HCT116 (cell line): ENCODE measurements around the gene TBC1D14. TPM values are rescaled to one million over a fixed set of nuclear protein-coding genes. Genes with fewer than 3 reads are reported as not detected.

Source experiments
- ATAC-seq: fragments of 200-7000 bp; cut with Tn5 transposase; 2 replicates; pipeline ENCODE4 v1.9.1; 2020; ENCODE audit warnings: mild to moderate bottlenecking, moderate library complexity
- BruUV-seq: library from RNA; stranded (reverse); fragments of 400-500 nt; replicated peaks from 2 replicates; lab custom pipeline; 2021; lab: Mats Ljungman, UMichigan
- CTCF ChIA-PET: fragments of 300-600 bp; sonication (Branson Sonifier 250); formaldehyde crosslinking; loops from one replicate; lab custom pipeline; 2021; ENCODE audit warnings: antibody characterized with exemption; lab: Charles Lee
- POLR2A ChIA-PET: fragments of 300-600, 350-600 bp; sonication (Branson Sonifier 250); formaldehyde crosslinking; loops from one replicate; lab custom pipeline; 2021; ENCODE audit warnings: antibody characterized with exemption; lab: Charles Lee
- RAD21 ChIA-PET, 2 experiments: fragments of 300-600 bp; sonication (Branson Sonifier 250); formaldehyde crosslinking; loops; one replicate each; lab custom pipeline; 2023; ENCODE audit warnings: low total read pairs in 2 of 2; ENCODE audit not compliant: uncharacterized antibody in 2 of 2, unreplicated experiment in 2 of 2, low non-redundant PET in 1 of 2; lab: Charles Lee
- DNase-seq: peaks from one replicate; pipeline ENCODE4 v3.0.0-alpha.2; 2010; ENCODE audit warnings: low read depth, low spot score
- H2AFZ ChIP-seq: fragments of 200-600 bp; shearing (Covaris generic), sonication (generic); 2 replicates; pipeline ENCODE4 v1.6.1; 2017; ENCODE audit warnings: low read depth, mixed run types, mixed read lengths, antibody characterized with exemption, low read length; ENCODE audit not compliant: poor library complexity, severe bottlenecking
- H3K27ac ChIP-seq: 2 replicates; pipeline ENCODE4 v1.5.1; 2012; ENCODE audit warnings: low read depth, low read length
- H3K27me3 ChIP-seq: fragments of 200-600 bp; sonication (generic); 2 replicates; pipeline ENCODE4 v1.6.1; 2016; ENCODE audit warnings: mixed run types, low read length, mixed read lengths; ENCODE audit not compliant: insufficient read depth
- H3K36me3 ChIP-seq, 2 experiments: fragments of 200-500 bp in 1 of 2; fragments of 200-600 bp in 1 of 2; sonication (Bioruptor generic) in 1 of 2; sonication (generic) in 1 of 2; 2 replicates each; pipeline versions ENCODE4 v1.5.1 to v1.6.1; 2014 to 2016; ENCODE audit warnings: low read length in 2 of 2, inconsistent platforms in 1 of 2, mixed read lengths in 1 of 2, mixed run types in 1 of 2; ENCODE audit not compliant: insufficient read depth in 2 of 2, control insufficient read depth in 1 of 2
- H3K4me1 ChIP-seq, 2 experiments: fragments of 200-600 bp in 1 of 2; sonication (generic) in 1 of 2; 2 replicates each; pipeline versions ENCODE4 v1.5.1 to v1.6.1; 2012 to 2017; ENCODE audit warnings: low read length in 2 of 2, inconsistent platforms in 1 of 2, mild to moderate bottlenecking in 1 of 2, mixed read lengths in 1 of 2, mixed run types in 1 of 2, moderate library complexity in 1 of 2; ENCODE audit not compliant: insufficient read depth in 2 of 2, control insufficient read depth in 1 of 2
- H3K4me2 ChIP-seq: fragments of 200-600 bp; sonication (generic); 2 replicates; pipeline ENCODE4 v1.6.1; 2017; ENCODE audit warnings: mixed run types, low read length, mixed read lengths
- H3K4me3 ChIP-seq, 2 experiments: fragments of 200-600 bp in 1 of 2; sonication (generic) in 1 of 2; replicated peaks in 1 of 2; 2 replicates each; pipeline ENCODE4 v1.5.1; 2011 to 2016; ENCODE audit warnings: low read length in 2 of 2, control low read depth in 1 of 2, low read depth in 1 of 2, mild to moderate bottlenecking in 1 of 2, mixed read lengths in 1 of 2, mixed run types in 1 of 2
- H3K79me2 ChIP-seq: fragments of 200-600 bp; sonication (generic); 2 replicates; pipeline ENCODE4 v1.6.1; 2017; ENCODE audit warnings: mild to moderate bottlenecking, mixed run types, low read length, moderate library complexity, mixed read lengths; ENCODE audit not compliant: insufficient read depth
- H3K9ac ChIP-seq: fragments of 200-600 bp; sonication (generic); 2 replicates; pipeline ENCODE4 v1.6.1; 2016; ENCODE audit warnings: low read length, mixed read lengths
- H3K9me2 ChIP-seq: fragments of 200-600 bp; sonication (generic), shearing (Covaris generic); 2 replicates; pipeline ENCODE4 v1.6.1; 2017; ENCODE audit warnings: mixed run types, mild to moderate bottlenecking, moderate library complexity; ENCODE audit not compliant: insufficient read depth
- H3K9me3 ChIP-seq, 2 experiments: fragments of 200-500 bp in 1 of 2; fragments of 200-600 bp in 1 of 2; sonication (Bioruptor generic) in 1 of 2; sonication (generic) in 1 of 2; 2 replicates each; pipeline ENCODE4 v1.6.1; 2014 to 2017; ENCODE audit warnings: low read length in 2 of 2, mixed read lengths in 2 of 2, inconsistent platforms in 1 of 2, low read depth in 1 of 2, mild to moderate bottlenecking in 1 of 2, mixed run types in 1 of 2, moderate library complexity in 1 of 2; ENCODE audit not compliant: control insufficient read depth in 1 of 2, insufficient read depth in 1 of 2
- H4K20me1 ChIP-seq: fragments of 200-600 bp; sonication (generic), shearing (Covaris generic); 2 replicates; pipeline ENCODE4 v1.6.1; 2017; ENCODE audit warnings: mixed run types, mild to moderate bottlenecking, moderate library complexity; ENCODE audit not compliant: insufficient read depth
- CEBPB ChIP-seq: IDR thresholded peaks from 2 replicates; pipeline ENCODE4 v1.6.1; 2012; ENCODE audit warnings: low read depth
- ELF1 ChIP-seq: IDR thresholded peaks from 2 replicates; pipeline ENCODE4 v1.6.1; 2012; ENCODE audit warnings: low read depth, borderline replicate concordance
- EZH2 ChIP-seq: fragments of 200-600 bp; sonication (generic); IDR thresholded peaks from 2 replicates; pipeline ENCODE4 v1.6.1; 2017; ENCODE audit warnings: antibody characterized with exemption, mixed run types
- ZFX ChIP-seq: fragments of 450-650 bp; IDR thresholded peaks from 2 replicates; pipeline ENCODE4 v1.6.1; 2017
- ZNF274 ChIP-seq: fragments of 200-500 bp; sonication (Bioruptor generic); IDR thresholded peaks from 2 replicates; pipeline ENCODE4 v1.6.1; 2014; ENCODE audit warnings: mild to moderate bottlenecking, low read depth, low read length, inconsistent platforms
- intact Hi-C: fragments of 100-400 bp; cut with micrococcal nuclease; formaldehyde crosslinking; loops from 2 replicates; pipeline ENCODE4 v1.10.0; 2022
- total RNA-seq: library from RNA; stranded (reverse); gene quantifications from one replicate; pipeline ENCODE4 v1.2.1, GENCODE V29; 2021; ENCODE audit not compliant: unreplicated experiment
- TF ChIP-seq, protein P1 (sequence below): IDR thresholded peaks from 2 replicates; pipeline ENCODE4 v1.6.1; 2012
- TF ChIP-seq, protein P2 (sequence below): IDR thresholded peaks from 2 replicates; pipeline ENCODE4 v1.6.1; 2012
- TF ChIP-seq, protein P3 (sequence below): IDR thresholded peaks from 2 replicates; pipeline ENCODE4 v1.6.1; 2011; ENCODE audit warnings: mild to moderate bottlenecking, low read length, moderate library complexity; ENCODE audit not compliant: insufficient replicate concordance; ENCODE audit errors: extremely low read depth
- TF ChIP-seq, protein P4 (sequence below), 3 experiments: fragments of 200-600 bp in 1 of 3; sonication (generic) in 1 of 3; IDR thresholded peaks in 2 of 3; conservative IDR thresholded peaks in 1 of 3; 2 replicates each; pipeline ENCODE4 v1.5.1; 2012 to 2017; ENCODE audit warnings: low read depth in 2 of 3, low read length in 2 of 3, antibody characterized with exemption in 1 of 3, borderline replicate concordance in 1 of 3, control low read depth in 1 of 3, mild to moderate bottlenecking in 1 of 3, mixed read lengths in 1 of 3, mixed run types in 1 of 3, moderate library complexity in 1 of 3; ENCODE audit not compliant: insufficient read depth in 1 of 3

TBC1D14 gene
- total RNA-seq, 1 experiment from 2014 or later, result 62.9 TPM

DNA sequence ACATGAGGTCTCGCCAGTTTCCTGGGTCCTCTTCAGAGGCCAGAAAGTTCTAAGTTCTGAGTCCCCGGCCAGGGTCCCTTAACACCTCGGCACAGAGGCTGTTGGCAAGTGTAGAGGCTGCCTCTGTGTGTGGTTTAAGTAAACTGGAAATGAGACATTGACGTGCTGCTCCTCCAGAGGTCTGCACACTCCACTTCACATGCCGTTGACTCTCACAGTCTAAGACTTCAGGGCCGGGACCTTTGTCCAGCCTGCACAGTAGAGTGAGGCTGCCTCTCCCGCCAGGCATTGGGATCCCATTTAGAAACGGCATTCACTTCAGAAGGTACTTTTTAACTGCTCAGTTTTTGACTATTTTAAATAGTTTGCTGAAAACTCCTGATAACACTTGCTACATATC is 123.0 kb downstream of the TBC1D14 start:
- H3K36me3 ChIP-seq, result peaks cover 3 to 14% of the 10 kb centered on the region in 2 experiments; a peak in 3 of 4 replicates
- no peak overlapping the region for H3K27ac ChIP-seq
- H3K9ac ChIP-seq, result no peak overlapping the region
- no peak for DNase-seq
- no peak overlapping the region for H2AFZ ChIP-seq
- H3K9me3 ChIP-seq, result no peaks in the 10 kb centered on the region
- no TSS peak for BruUV-seq
- TF ChIP-seq ELF1, result no peak
- TF ChIP-seq, protein P1, sequence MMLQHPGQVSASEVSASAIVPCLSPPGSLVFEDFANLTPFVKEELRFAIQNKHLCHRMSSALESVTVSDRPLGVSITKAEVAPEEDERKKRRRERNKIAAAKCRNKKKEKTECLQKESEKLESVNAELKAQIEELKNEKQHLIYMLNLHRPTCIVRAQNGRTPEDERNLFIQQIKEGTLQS, result no peak
- TF ChIP-seq, protein P2, sequence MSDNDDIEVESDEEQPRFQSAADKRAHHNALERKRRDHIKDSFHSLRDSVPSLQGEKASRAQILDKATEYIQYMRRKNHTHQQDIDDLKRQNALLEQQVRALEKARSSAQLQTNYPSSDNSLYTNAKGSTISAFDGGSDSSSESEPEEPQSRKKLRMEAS, result no peak
- TF ChIP-seq, protein P3, sequence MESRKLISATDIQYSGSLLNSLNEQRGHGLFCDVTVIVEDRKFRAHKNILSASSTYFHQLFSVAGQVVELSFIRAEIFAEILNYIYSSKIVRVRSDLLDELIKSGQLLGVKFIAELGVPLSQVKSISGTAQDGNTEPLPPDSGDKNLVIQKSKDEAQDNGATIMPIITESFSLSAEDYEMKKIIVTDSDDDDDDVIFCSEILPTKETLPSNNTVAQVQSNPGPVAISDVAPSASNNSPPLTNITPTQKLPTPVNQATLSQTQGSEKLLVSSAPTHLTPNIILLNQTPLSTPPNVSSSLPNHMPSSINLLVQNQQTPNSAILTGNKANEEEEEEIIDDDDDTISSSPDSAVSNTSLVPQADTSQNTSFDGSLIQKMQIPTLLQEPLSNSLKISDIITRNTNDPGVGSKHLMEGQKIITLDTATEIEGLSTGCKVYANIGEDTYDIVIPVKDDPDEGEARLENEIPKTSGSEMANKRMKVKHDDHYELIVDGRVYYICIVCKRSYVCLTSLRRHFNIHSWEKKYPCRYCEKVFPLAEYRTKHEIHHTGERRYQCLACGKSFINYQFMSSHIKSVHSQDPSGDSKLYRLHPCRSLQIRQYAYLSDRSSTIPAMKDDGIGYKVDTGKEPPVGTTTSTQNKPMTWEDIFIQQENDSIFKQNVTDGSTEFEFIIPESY, result no peak
- TF ChIP-seq CEBPB, result no peak
- TF ChIP-seq ZNF274, result no peak
- TF ChIP-seq, protein P4, sequence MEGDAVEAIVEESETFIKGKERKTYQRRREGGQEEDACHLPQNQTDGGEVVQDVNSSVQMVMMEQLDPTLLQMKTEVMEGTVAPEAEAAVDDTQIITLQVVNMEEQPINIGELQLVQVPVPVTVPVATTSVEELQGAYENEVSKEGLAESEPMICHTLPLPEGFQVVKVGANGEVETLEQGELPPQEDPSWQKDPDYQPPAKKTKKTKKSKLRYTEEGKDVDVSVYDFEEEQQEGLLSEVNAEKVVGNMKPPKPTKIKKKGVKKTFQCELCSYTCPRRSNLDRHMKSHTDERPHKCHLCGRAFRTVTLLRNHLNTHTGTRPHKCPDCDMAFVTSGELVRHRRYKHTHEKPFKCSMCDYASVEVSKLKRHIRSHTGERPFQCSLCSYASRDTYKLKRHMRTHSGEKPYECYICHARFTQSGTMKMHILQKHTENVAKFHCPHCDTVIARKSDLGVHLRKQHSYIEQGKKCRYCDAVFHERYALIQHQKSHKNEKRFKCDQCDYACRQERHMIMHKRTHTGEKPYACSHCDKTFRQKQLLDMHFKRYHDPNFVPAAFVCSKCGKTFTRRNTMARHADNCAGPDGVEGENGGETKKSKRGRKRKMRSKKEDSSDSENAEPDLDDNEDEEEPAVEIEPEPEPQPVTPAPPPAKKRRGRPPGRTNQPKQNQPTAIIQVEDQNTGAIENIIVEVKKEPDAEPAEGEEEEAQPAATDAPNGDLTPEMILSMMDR (IDR thresholded peaks at IDR 0.05 in 2 of 3, conservative IDR thresholded peaks at IDR 0.05 in 1 of 3; ENCODE audit: borderline replicate concordance in 1 of 3, insufficient read depth in 1 of 3, low read depth in 2 of 3, low read length in 2 of 3), result no peak
- TF ChIP-seq ZFX, result no peak
- TF ChIP-seq EZH2, result no peak
- no peak overlapping the region for H3K4me3 ChIP-seq
- ATAC-seq, result no peak
- H3K4me1 ChIP-seq, result peaks cover 4 to 47% of the 10 kb centered on the region in 2 experiments
- H4K20me1 ChIP-seq, result no peaks in the 10 kb centered on the region
- no peaks in the 10 kb centered on the region for H3K79me2 ChIP-seq
- POLR2A ChIA-PET, result no interaction called here
- CTCF ChIA-PET, result no interaction called here
- intact Hi-C loops, result no loop called here
- no peak overlapping the region for H3K4me2 ChIP-seq
- H3K9me2 ChIP-seq, result no peaks in the 10 kb centered on the region
- RAD21 ChIA-PET, result no interaction called here
- no peaks in the 10 kb centered on the region for H3K27me3 ChIP-seq
